Measurements from ENCODE around the gene ITGAE.
"Not testable (repeated sequence)": the region's sequence is repeated elsewhere in the genome, so short reads cannot be mapped to it uniquely, and the experiment has no call there.

Gene ITGAE

GRCh38 chr17:3728099-3728498 is 72.9 kb downstream of the ITGAE start:
- not testable (repeated sequence) for DNase-seq

GRCh38 chr17:3727041-3727440 is 73.9 kb downstream of the ITGAE start:
- no peak for DNase-seq

GRCh38 chr17:3724378-3725077 is 76.5 kb downstream of the ITGAE start:
- DNase-seq: no peak

GRCh38 chr17:3723556-3724377 is 77.2 kb downstream of the ITGAE start, which contains the start of gene HASPIN:
HASPIN (plus strand) TSS chr17:3723903; CDS start chr17:3723936, 33 bp downstream.
- peak; percentile 85 to 94 (median 90) for DNase-seq

- DNase-seq: peak in 1 of 3 experiments; percentile 38
Observed at GRCh38 chr17:3723188-3723555, 77.8 kb downstream of the ITGAE start.

- no peak for DNase-seq
Observed at GRCh38 chr17:3722716-3723115, 78.3 kb downstream of the ITGAE start.

- no peak for DNase-seq
Observed at GRCh38 chr17:3719265-3719664, 81.7 kb downstream of the ITGAE start.

GRCh38 chr17:3718201-3718600 is 82.8 kb downstream of the ITGAE start:
- DNase-seq: no peak

GRCh38 chr17:3715296-3715695 is 85.7 kb downstream of the ITGAE start:
- DNase-seq: no peak

GRCh38 chr17:3712811-3713463 is 88.1 kb downstream of the ITGAE start:
- no peak for DNase-seq

GRCh38 chr17:3710951-3711383 is 90.0 kb downstream of the ITGAE start:
- DNase-seq: no peak

GRCh38 chr17:3708366-3708765 is 92.6 kb downstream of the ITGAE start:
- DNase-seq: no peak

GRCh38 chr17:3705718-3705984 is 95.3 kb downstream of the ITGAE start:
- DNase-seq: not testable (repeated sequence)

GRCh38 chr17:3704931-3705717 is 95.9 kb downstream of the ITGAE start:
- no peak for DNase-seq

- not testable (repeated sequence) for DNase-seq
Observed at GRCh38 chr17:3702041-3702539, 98.9 kb downstream of the ITGAE start.

GRCh38 chr17:3699951-3700350 is 101.0 kb downstream of the ITGAE start:
- no peak for DNase-seq

- no peak for DNase-seq
Observed at GRCh38 chr17:3698139-3698538, 102.8 kb downstream of the ITGAE start.

GRCh38 chr17:3697103-3697476 is 103.9 kb downstream of the ITGAE start:
- no peak for DNase-seq

GRCh38 chr17:3695723-3696411 is 105.1 kb downstream of the ITGAE start, which contains the start of gene P2RX5:
P2RX5 (minus strand) TSS chr17:3696155; CDS start chr17:3696005, 150 bp downstream.
- DNase-seq: peak in 2 of 3 experiments; percentile 33 to 42

- DNase-seq: peak in 2 of 3 experiments; percentile 56 to 68
Observed at GRCh38 chr17:3695129-3695722, 105.8 kb downstream of the ITGAE start.

- DNase-seq: no peak
Observed at GRCh38 chr17:3693829-3694231, 107.2 kb downstream of the ITGAE start.

GRCh38 chr17:3693141-3693540 is 107.8 kb downstream of the ITGAE start:
- no peak for DNase-seq
